ENCODE results near the gene LRRC59. TPM values are rescaled to one million over a fixed set of nuclear protein-coding genes. Genes with fewer than 3 reads are reported as not detected.

The LRRC59 gene
- total and polyA plus RNA-seq, 2 donors (not counting 1 experiment from before 2014, with no cell fraction given): 27.7 to 31.2 TPM

GRCh38 chr17:50356892-50357510, 40.3 kb downstream of the LRRC59 start:
- no peak overlapping the region for H3K9ac ChIP-seq (ENCODE audit: low read length)
- no peak overlapping the region for H2AFZ ChIP-seq (ENCODE audit: insufficient read depth, low read depth, low read length, poor library complexity, severe bottlenecking)
- no peak overlapping the region for H3K4me2 ChIP-seq (replicated peaks; ENCODE audit: low read depth, low read length, poor library complexity, severe bottlenecking)
- 96% methylated on average over 9 of the region's 12 CpGs for WGBS (ENCODE audit: insufficient coverage)
- H3K4me1 Mint-ChIP-seq: peaks cover 2% of the 10 kb centered on the region
- H3K4me3 ChIP-seq (ENCODE audit: control extremely low read depth in 1 of 5, extremely low read depth in 1 of 5, insufficient read depth in 1 of 5, low read depth in 2 of 5, low read length in 4 of 5): no peak overlapping the region
- peaks cover 0 to 51% of the 10 kb centered on the region in 2 experiments for H3K36me3 ChIP-seq (replicated peaks in 1 of 2; ENCODE audit: control extremely low read depth in 1 of 2, control insufficient read depth in 1 of 2, extremely low read depth in 1 of 2, insufficient read depth in 2 of 2, low read length in 1 of 2)
- DNase-seq: no peak
- H3K4me3 Mint-ChIP-seq: no peak overlapping the region
- intact Hi-C loops (cut with micrococcal nuclease): no loop called here
- H3K27me3 Mint-ChIP-seq: no peaks in the 10 kb centered on the region
- ATAC-seq (ENCODE audit: low read depth): no peak
- no peaks in the 10 kb centered on the region for H3K27me3 ChIP-seq (replicated peaks in 1 of 4; ENCODE audit: control extremely low read depth in 1 of 4, control insufficient read depth in 3 of 4, insufficient read depth in 4 of 4, low read length in 3 of 4)
- TF ChIP-seq EZH2 (IDR thresholded peaks at IDR 0.05; ENCODE audit: borderline replicate concordance, insufficient read depth, low read depth, low read length, poor library complexity, severe bottlenecking): no peak
- no peak for TF ChIP-seq CTCF (IDR thresholded peaks at IDR 0.05)
- no peaks in the 10 kb centered on the region for H3K9me3 ChIP-seq (ENCODE audit: control extremely low read depth in 1 of 3, control insufficient read depth in 2 of 3, insufficient read depth in 1 of 3, low read length in 2 of 3)
- H3K9me3 Mint-ChIP-seq (ENCODE audit: insufficient read depth): no peaks in the 10 kb centered on the region
- H3K27ac ChIP-seq (ENCODE audit: low read length in 2 of 2): no peak overlapping the region
- H4K20me1 ChIP-seq (ENCODE audit: control insufficient read depth, insufficient read depth, low read length, poor library complexity, severe bottlenecking): peaks cover 8% of the 10 kb centered on the region
- CTCF ChIA-PET: no interaction called here
- no peak overlapping the region for H3K27ac Mint-ChIP-seq
- POLR2A ChIA-PET: no interaction called here
- peaks cover under 1 to 1% of the 10 kb centered on the region in 2 donors for H3K4me1 ChIP-seq (ENCODE audit: control insufficient read depth in 2 of 2, insufficient read depth in 2 of 2, low read length in 2 of 2)
- H3K79me2 ChIP-seq (ENCODE audit: control insufficient read depth, insufficient read depth, low read length): no peaks in the 10 kb centered on the region

- POLR2A ChIA-PET: no interaction called here
- Histone ChIP-seq H3K27ac (ENCODE audit: low read length in 2 of 2) (no peak overlapping the region), H2AFZ (ENCODE audit: insufficient read depth, low read depth, low read length, poor library complexity, severe bottlenecking) (no peak overlapping the region), H3K9me3 (ENCODE audit: control extremely low read depth in 1 of 3, control insufficient read depth in 2 of 3, insufficient read depth in 1 of 3, low read length in 2 of 3) (no peaks in the 10 kb centered on the region), H3K36me3 (replicated peaks in 1 of 2; ENCODE audit: control extremely low read depth in 1 of 2, control insufficient read depth in 1 of 2, extremely low read depth in 1 of 2, insufficient read depth in 2 of 2, low read length in 1 of 2) (peaks cover 0 to 51% of the 10 kb centered on the region in 2 experiments), H3K4me3 (ENCODE audit: control extremely low read depth in 1 of 5, extremely low read depth in 1 of 5, insufficient read depth in 1 of 5, low read depth in 2 of 5, low read length in 4 of 5) (no peak overlapping the region), H3K79me2 (ENCODE audit: control insufficient read depth, insufficient read depth, low read length) (no peaks in the 10 kb centered on the region), H3K4me1 (ENCODE audit: control insufficient read depth in 2 of 2, insufficient read depth in 2 of 2, low read length in 2 of 2) (no peaks in the 10 kb centered on the region), H4K20me1 (ENCODE audit: control insufficient read depth, insufficient read depth, low read length, poor library complexity, severe bottlenecking) (peaks cover 2% of the 10 kb centered on the region), H3K27me3 (replicated peaks in 1 of 4; ENCODE audit: control extremely low read depth in 1 of 4, control insufficient read depth in 3 of 4, insufficient read depth in 4 of 4, low read length in 3 of 4) (no peaks in the 10 kb centered on the region), H3K4me2 (replicated peaks; ENCODE audit: low read depth, low read length, poor library complexity, severe bottlenecking) (no peak overlapping the region), H3K9ac (ENCODE audit: low read length) (no peak overlapping the region)
- Mint-ChIP-seq H3K27ac (no peak overlapping the region), H3K9me3 (ENCODE audit: insufficient read depth) (no peaks in the 10 kb centered on the region), H3K4me3 (no peak overlapping the region), H3K27me3 (no peaks in the 10 kb centered on the region), H3K4me1 (no peaks in the 10 kb centered on the region)
- DNase-seq (no peak), ATAC-seq (ENCODE audit: low read depth) (no peak)
- intact Hi-C loops (cut with micrococcal nuclease): no loop called here
- WGBS (ENCODE audit: insufficient coverage): 98% methylated on average over 12 of the region's 12 CpGs
- TF ChIP-seq CTCF (IDR thresholded peaks at IDR 0.05) (no peak), EZH2 (IDR thresholded peaks at IDR 0.05; ENCODE audit: borderline replicate concordance, insufficient read depth, low read depth, low read length, poor library complexity, severe bottlenecking) (no peak)
- CTCF ChIA-PET: no interaction called here
Measured at GRCh38 chr17:50356418-50356817, 40.9 kb downstream of the LRRC59 start.

Measured in B cell (primary cell).